IPS DF 6.9 (cell line): ENCODE data around the gene NTF3.

Source experiments
- DNase-seq: peaks from one replicate; pipeline ENCODE4 v3.0.0-alpha.2; 2013; ENCODE audit warnings: low read depth, low spot score
- H3K27ac ChIP-seq: one replicate; pipeline ENCODE4 v1.5.1; 2013; ENCODE audit warnings: low read length, control low read depth
- H3K27me3 ChIP-seq: 2 replicates; pipeline ENCODE4 v1.6.1; 2013; ENCODE audit warnings: mild to moderate bottlenecking, low read length; ENCODE audit not compliant: control insufficient read depth, insufficient read depth
- H3K36me3 ChIP-seq: 2 replicates; pipeline ENCODE4 v1.6.1; 2013; ENCODE audit warnings: low read length; ENCODE audit not compliant: control insufficient read depth, insufficient read depth
- H3K4me1 ChIP-seq: 2 replicates; pipeline ENCODE4 v1.6.1; 2013; ENCODE audit warnings: low read length; ENCODE audit not compliant: control insufficient read depth, insufficient read depth
- H3K4me3 ChIP-seq: 2 replicates; pipeline ENCODE4 v1.5.1; 2013; ENCODE audit warnings: mild to moderate bottlenecking, low read length
- H3K9me3 ChIP-seq: 2 replicates; pipeline ENCODE4 v1.6.1; 2013; ENCODE audit warnings: low read length, inconsistent platforms; ENCODE audit not compliant: control insufficient read depth, insufficient read depth
- WGBS: extraction: QIAGEN DNeasy Blood & Tissue Kit; methylation state at CpG from one replicate; pipeline ENCODE4 v1.1.7; 2013; ENCODE audit warnings: mixed read lengths, missing lambda C conversion rate; ENCODE audit not compliant: insufficient read length, insufficient coverage; 5-methylcytosine and 5-hydroxymethylcytosine counted together

NTF3 gene

GRCh38 chr12:5487076-5487475, 55.2 kb downstream of the NTF3 start:
- no peak for DNase-seq
- H3K36me3 ChIP-seq: no peaks in the 10 kb centered on the region
- WGBS: no CpG with 5 or more reads among the region's 7 CpGs
- no peaks in the 10 kb centered on the region for H3K9me3 ChIP-seq
- H3K27ac ChIP-seq: no peak overlapping the region
- H3K4me3 ChIP-seq: no peak overlapping the region
- H3K27me3 ChIP-seq: no peaks in the 10 kb centered on the region
- no peaks in the 10 kb centered on the region for H3K4me1 ChIP-seq

GRCh38 chr12:5487948-5488625, 56.2 kb downstream of the NTF3 start:
- Histone ChIP-seq H3K36me3 (no peaks in the 10 kb centered on the region), H3K27ac (no peak overlapping the region), H3K4me3 (no peak overlapping the region), H3K27me3 (no peaks in the 10 kb centered on the region), H3K9me3 (no peaks in the 10 kb centered on the region), H3K4me1 (no peaks in the 10 kb centered on the region)
- no peak for DNase-seq
- no CpG with 5 or more reads among the region's 6 CpGs for WGBS

DNA sequence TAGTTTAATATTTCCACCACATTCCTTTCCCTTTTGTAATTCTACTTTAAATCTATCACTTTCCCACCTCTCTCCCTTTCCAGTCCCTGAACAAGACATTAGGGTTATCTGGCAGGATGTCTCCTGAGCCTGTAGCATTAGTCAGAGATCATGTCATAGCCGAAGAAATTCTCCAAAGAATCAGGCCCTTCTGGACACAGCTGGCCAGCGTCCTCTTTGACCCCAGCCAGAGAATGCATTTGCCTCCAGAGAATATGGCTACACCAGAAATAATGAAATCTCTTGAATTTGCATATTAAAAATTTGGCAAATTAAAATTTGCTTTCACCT, 56.7 kb downstream of the NTF3 start:
- no peak overlapping the region for H3K4me3 ChIP-seq
- WGBS: no CpG with 5 or more reads among the region's 2 CpGs
- no peaks in the 10 kb centered on the region for H3K27me3 ChIP-seq

GRCh38 chr12:5489017-5489416, 57.1 kb downstream of the NTF3 start:
- Histone ChIP-seq H3K36me3 (no peaks in the 10 kb centered on the region), H3K27ac (no peak overlapping the region), H3K27me3 (no peaks in the 10 kb centered on the region), H3K4me1 (0 out of 2 replicates have a peak, but pooled peaks cover 2% of the 10 kb centered on the region), H3K4me3 (no peak overlapping the region), H3K9me3 (no peaks in the 10 kb centered on the region)
- DNase-seq: no peak
- no CpG with 5 or more reads among the region's 5 CpGs for WGBS

More for the DNA sequence above, 56.7 kb downstream of the NTF3 start:
- Histone ChIP-seq H3K9me3 (no peaks in the 10 kb centered on the region), H3K27ac (no peak overlapping the region), H3K4me1 (0 out of 2 replicates have a peak, but pooled peaks cover 2% of the 10 kb centered on the region), H3K36me3 (no peaks in the 10 kb centered on the region)
- DNase-seq: no peak

DNA sequence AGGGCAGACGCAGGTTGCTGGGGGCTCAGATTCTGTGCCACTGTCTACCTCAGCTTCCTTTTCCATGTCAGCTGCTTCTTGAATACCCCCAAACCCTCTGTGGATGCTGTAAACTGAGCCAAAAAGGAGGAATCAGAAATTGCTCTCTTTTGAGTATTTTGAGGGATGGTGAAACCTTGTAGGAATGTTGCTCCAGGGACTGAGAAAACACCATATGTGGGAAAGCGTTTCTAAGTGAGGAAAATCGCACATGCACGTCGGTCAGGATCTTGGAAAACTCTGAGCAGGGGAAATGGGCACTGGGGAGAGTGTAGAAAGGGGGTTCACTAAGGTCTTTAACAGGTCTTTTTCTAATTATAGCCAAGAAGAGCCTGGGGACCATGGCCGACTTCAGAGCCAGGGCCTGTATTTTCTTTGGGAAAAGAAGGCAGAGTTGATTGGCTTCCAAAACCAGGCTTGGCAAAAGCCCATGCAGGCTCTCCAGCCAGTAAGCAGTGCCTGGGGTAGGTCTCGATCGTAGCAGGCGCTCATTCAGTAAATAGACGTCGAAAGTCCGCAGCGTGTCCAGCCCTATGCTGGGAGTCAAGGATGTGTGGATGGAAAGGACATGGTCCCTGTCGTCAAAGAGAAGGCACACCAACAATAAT, 58.0 kb downstream of the NTF3 start:
- H3K27me3 ChIP-seq: no peaks in the 10 kb centered on the region
- no peak for DNase-seq
- H3K4me3 ChIP-seq: no peak overlapping the region
- WGBS: no CpG with 5 or more reads among the region's 14 CpGs
- H3K9me3 ChIP-seq: no peaks in the 10 kb centered on the region
- no peak overlapping the region for H3K27ac ChIP-seq
- H3K36me3 ChIP-seq: no peaks in the 10 kb centered on the region
- 0 out of 2 replicates have a peak, but pooled peaks cover 2% of the 10 kb centered on the region for H3K4me1 ChIP-seq

DNA sequence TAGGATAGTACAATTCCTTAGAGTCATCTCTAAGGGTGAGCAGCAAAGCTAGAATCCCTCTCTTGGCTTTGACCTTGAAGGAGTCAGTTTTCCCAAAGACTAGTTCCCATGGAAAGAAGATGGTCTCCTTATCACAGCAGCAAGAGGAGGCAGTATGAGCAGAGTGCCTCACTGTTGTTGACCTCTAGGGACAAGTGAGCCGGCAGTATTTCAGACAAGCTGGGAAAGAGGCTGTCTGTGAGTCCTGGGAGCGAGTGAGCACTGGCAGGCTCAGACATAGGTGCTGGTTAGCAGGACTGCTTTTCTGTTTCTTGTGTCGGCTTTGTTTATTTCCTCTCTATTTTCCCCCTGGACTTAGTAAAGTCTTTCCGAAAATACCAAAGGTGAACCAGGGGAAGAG, 60.7 kb downstream of the NTF3 start:
- H3K36me3 ChIP-seq: no peaks in the 10 kb centered on the region
- no peaks in the 10 kb centered on the region for H3K9me3 ChIP-seq
- H3K4me1 ChIP-seq: 0 out of 2 replicates have a peak, but pooled peaks cover 2% of the 10 kb centered on the region
- H3K27me3 ChIP-seq: no peaks in the 10 kb centered on the region
- DNase-seq: no peak
- WGBS: no CpG with 5 or more reads among the region's 4 CpGs
- no peak overlapping the region for H3K4me3 ChIP-seq
- no peak overlapping the region for H3K27ac ChIP-seq

- 0 out of 2 replicates have a peak, but pooled peaks cover 2% of the 10 kb centered on the region for H3K4me1 ChIP-seq
- H3K27me3 ChIP-seq: no peaks in the 10 kb centered on the region
- H3K4me3 ChIP-seq: no peak overlapping the region
- DNase-seq: no peak
- no peaks in the 10 kb centered on the region for H3K36me3 ChIP-seq
- no CpG with 5 or more reads among the region's 7 CpGs for WGBS
- H3K27ac ChIP-seq: no peak overlapping the region
- H3K9me3 ChIP-seq: no peaks in the 10 kb centered on the region
These were observed 61.1 kb downstream of the NTF3 start for GRCh38 chr12:5493018-5493417.

GRCh38 chr12:5494343-5494742, 62.4 kb downstream of the NTF3 start:
- no peak overlapping the region for H3K27ac ChIP-seq
- H3K4me1 ChIP-seq: 0 out of 2 replicates have a peak, but pooled peaks cover 2% of the 10 kb centered on the region
- no peaks in the 10 kb centered on the region for H3K27me3 ChIP-seq
- no peaks in the 10 kb centered on the region for H3K36me3 ChIP-seq
- no peak overlapping the region for H3K4me3 ChIP-seq
- WGBS: no CpG with 5 or more reads among the region's 28 CpGs
- no peaks in the 10 kb centered on the region for H3K9me3 ChIP-seq
- no peak for DNase-seq

GRCh38 chr12:5497329-5498053, 65.6 kb downstream of the NTF3 start:
- WGBS: no CpG with 5 or more reads among the region's 5 CpGs

DNA sequence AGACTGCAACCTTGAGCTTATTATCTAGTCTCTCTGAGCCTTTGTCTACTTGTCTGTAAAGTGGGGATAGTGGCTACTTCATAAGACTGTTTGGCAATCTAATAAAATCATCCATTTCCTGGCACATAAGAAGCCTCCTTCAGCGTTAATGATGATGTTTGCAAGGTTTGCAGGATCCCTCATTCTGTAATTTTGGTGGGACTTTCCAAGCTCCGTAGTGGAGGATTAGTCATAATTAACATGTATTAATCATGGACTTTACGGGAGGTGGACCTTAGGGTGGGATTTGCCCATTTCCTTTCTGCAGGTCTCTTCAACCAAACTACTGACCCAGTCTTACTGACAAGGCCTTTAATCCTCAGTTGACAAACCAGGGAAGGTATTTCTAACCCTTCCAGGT, 66.2 kb downstream of the NTF3 start:
- H3K27me3 ChIP-seq: no peaks in the 10 kb centered on the region
- 0 out of 2 replicates have a peak, but pooled peaks cover 2% of the 10 kb centered on the region for H3K4me1 ChIP-seq
- no peaks in the 10 kb centered on the region for H3K36me3 ChIP-seq
- H3K27ac ChIP-seq: no peak overlapping the region
- no CpG with 5 or more reads among the region's 3 CpGs for WGBS
- H3K4me3 ChIP-seq: no peak overlapping the region
- DNase-seq: no peak
- no peaks in the 10 kb centered on the region for H3K9me3 ChIP-seq

More at GRCh38 chr12:5497329-5498053, 65.6 kb downstream of the NTF3 start:
- 0 out of 2 replicates have a peak, but pooled peaks cover 2% of the 10 kb centered on the region for H3K4me1 ChIP-seq
- H3K4me3 ChIP-seq: no peak overlapping the region
- no peaks in the 10 kb centered on the region for H3K9me3 ChIP-seq
- no peaks in the 10 kb centered on the region for H3K36me3 ChIP-seq
- H3K27me3 ChIP-seq: no peaks in the 10 kb centered on the region
- H3K27ac ChIP-seq: no peak overlapping the region
- DNase-seq: no peak
